GM06990 (cell line): ENCODE measurements around the gene EREG.
"Not testable (repeated sequence)": the region's sequence is repeated elsewhere in the genome, so short reads cannot be mapped to it uniquely, and the experiment has no call there.

Experiments
- DNase-seq: peaks from one replicate; pipeline ENCODE4 v3.0.0-alpha.2; 2011; ENCODE audit not compliant: insufficient read length; ENCODE audit errors: extremely low read depth
- H3K27me3 ChIP-seq: replicated peaks from 2 replicates; pipeline ENCODE4 v1.6.0; 2011; ENCODE audit warnings: low read length; ENCODE audit not compliant: control insufficient read depth, insufficient read depth
- H3K36me3 ChIP-seq: 2 replicates; pipeline ENCODE4 v1.5.1; 2011; ENCODE audit warnings: low read length; ENCODE audit not compliant: control insufficient read depth, insufficient read depth
- H3K4me3 ChIP-seq: replicated peaks from 2 replicates; pipeline ENCODE4 v1.5.1; 2011; ENCODE audit warnings: low read depth, mild to moderate bottlenecking, control low read depth, low read length
- TF ChIP-seq, protein P1 (sequence below): IDR thresholded peaks from 2 replicates; pipeline ENCODE4 v1.5.1; 2011; ENCODE audit warnings: low read length, control low read depth, mild to moderate bottlenecking, inconsistent platforms; ENCODE audit not compliant: insufficient read depth, poor library complexity, severe bottlenecking

Gene EREG

GRCh38 chr4:74334636-74335035 is 30.3 kb upstream of the EREG start:
- H3K36me3 ChIP-seq, result no peaks in the 10 kb centered on the region
- H3K4me3 ChIP-seq, result no peak overlapping the region
- H3K27me3 ChIP-seq, result no peaks in the 10 kb centered on the region
- TF ChIP-seq, protein P1, sequence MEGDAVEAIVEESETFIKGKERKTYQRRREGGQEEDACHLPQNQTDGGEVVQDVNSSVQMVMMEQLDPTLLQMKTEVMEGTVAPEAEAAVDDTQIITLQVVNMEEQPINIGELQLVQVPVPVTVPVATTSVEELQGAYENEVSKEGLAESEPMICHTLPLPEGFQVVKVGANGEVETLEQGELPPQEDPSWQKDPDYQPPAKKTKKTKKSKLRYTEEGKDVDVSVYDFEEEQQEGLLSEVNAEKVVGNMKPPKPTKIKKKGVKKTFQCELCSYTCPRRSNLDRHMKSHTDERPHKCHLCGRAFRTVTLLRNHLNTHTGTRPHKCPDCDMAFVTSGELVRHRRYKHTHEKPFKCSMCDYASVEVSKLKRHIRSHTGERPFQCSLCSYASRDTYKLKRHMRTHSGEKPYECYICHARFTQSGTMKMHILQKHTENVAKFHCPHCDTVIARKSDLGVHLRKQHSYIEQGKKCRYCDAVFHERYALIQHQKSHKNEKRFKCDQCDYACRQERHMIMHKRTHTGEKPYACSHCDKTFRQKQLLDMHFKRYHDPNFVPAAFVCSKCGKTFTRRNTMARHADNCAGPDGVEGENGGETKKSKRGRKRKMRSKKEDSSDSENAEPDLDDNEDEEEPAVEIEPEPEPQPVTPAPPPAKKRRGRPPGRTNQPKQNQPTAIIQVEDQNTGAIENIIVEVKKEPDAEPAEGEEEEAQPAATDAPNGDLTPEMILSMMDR, result no peak
- DNase-seq, result no peak

- TF ChIP-seq, protein P1, result no peak
- DNase-seq, result no peak
- H3K36me3 ChIP-seq, result no peaks in the 10 kb centered on the region
- no peak overlapping the region for H3K4me3 ChIP-seq
- H3K27me3 ChIP-seq, result no peaks in the 10 kb centered on the region
Measured at GRCh38 chr4:74335341-74336021, 29.5 kb upstream of the EREG start.

GRCh38 chr4:74338792-74339333 is 26.1 kb upstream of the EREG start:
- H3K36me3 ChIP-seq, result no peaks in the 10 kb centered on the region
- TF ChIP-seq, protein P1, result no peak
- no peak for DNase-seq
- H3K4me3 ChIP-seq, result no peak overlapping the region
- H3K27me3 ChIP-seq, result no peaks in the 10 kb centered on the region

GRCh38 chr4:74339501-74339900 is 25.4 kb upstream of the EREG start:
- no peak overlapping the region for H3K4me3 ChIP-seq
- TF ChIP-seq, protein P1, result no peak
- no peaks in the 10 kb centered on the region for H3K27me3 ChIP-seq
- no peaks in the 10 kb centered on the region for H3K36me3 ChIP-seq
- DNase-seq, result no peak

DNA sequence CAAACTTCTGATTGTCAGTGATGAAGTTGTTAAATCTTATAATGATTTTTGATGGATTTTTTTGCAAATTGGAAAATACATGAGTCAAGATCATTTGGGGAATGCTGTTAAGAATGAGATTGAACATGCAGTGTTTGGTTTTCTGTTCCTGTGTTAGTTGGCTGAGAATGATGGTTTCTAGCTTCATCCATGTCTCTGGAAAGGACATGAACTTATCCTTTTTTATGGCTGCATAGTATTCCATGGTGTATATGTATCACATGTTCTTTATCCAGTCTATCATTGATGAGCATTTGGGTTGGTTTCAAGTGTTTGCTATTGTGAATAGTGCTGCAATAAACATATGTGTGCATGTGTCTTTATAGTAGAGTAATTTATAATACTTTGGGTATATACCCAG is 24.5 kb upstream of the EREG start:
- not testable (repeated sequence) for H3K27me3 ChIP-seq, DNase-seq, H3K36me3 ChIP-seq, H3K4me3 ChIP-seq

DNA sequence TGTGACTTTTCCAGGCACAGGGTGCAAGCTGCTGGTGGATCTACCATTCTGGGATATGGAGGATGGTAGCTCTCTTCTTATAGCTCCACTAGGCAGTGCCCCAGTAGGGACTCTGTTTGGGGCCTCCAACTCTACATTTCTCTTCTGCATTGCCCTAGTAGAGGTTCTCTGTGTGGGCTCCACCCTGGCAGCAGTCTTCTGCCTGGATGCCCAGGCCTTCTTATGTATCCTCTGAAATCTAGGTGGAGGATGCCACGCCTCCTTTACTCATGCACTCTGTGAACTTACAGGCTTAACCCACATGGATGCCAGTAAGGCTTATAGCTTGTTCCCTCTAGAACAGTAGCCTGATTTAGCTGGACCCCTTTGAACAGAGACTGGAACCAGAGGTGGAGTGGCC is 20.9 kb upstream of the EREG start:
- no peak overlapping the region for H3K4me3 ChIP-seq
- H3K36me3 ChIP-seq, result no peaks in the 10 kb centered on the region
- TF ChIP-seq, protein P1, result no peak

More for the DNA sequence above, 20.9 kb upstream of the EREG start:
- DNase-seq, result no peak
- no peaks in the 10 kb centered on the region for H3K27me3 ChIP-seq
